ENCODE measurements around the gene TECTB.

Gene TECTB

DNA sequence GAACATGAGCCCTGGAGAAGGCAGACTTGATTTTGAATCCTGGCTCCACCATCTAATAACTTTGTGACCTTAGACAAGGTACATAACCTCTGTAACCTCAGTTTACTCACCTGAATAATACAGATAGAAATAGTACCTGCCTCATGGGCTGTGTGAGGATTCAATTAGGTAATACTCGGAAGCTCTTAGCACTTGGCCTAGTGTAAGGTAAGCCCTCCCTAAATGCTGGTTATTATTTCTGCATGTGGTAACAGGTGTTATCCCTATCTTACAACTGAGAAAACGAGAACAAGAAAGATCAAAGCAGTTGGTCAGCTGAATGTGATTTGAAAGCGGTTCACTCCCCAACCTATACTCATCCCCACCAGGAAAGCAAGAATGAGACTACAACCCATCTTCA, 62.0 kb downstream of the TECTB start:
- TF ChIP-seq, protein P1, sequence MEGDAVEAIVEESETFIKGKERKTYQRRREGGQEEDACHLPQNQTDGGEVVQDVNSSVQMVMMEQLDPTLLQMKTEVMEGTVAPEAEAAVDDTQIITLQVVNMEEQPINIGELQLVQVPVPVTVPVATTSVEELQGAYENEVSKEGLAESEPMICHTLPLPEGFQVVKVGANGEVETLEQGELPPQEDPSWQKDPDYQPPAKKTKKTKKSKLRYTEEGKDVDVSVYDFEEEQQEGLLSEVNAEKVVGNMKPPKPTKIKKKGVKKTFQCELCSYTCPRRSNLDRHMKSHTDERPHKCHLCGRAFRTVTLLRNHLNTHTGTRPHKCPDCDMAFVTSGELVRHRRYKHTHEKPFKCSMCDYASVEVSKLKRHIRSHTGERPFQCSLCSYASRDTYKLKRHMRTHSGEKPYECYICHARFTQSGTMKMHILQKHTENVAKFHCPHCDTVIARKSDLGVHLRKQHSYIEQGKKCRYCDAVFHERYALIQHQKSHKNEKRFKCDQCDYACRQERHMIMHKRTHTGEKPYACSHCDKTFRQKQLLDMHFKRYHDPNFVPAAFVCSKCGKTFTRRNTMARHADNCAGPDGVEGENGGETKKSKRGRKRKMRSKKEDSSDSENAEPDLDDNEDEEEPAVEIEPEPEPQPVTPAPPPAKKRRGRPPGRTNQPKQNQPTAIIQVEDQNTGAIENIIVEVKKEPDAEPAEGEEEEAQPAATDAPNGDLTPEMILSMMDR (IDR thresholded peaks at IDR 0.05; ENCODE audit: low read depth, low read length): no peak

DNA sequence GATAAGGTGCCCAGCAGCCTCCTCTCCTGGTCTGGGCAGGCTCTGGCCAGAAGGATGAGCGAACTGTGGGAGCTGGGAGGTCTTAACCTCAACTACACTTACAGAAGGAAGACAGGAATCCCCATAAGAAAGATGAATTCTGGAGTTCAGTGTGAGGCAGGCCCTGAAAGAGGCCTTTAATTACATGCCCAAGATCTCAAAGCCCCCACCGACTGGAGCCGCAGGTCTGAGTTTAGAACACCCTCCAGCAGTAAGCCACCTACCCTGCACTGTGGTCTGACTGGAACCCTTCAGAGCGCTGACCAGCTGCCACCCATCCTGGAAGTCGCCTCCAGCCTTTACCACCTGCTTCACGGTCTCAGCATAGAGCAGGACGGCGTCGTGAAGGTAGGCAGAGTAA, 62.5 kb downstream of the TECTB start:
- in situ Hi-C loops (cut with HindIII; ENCODE audit: low sequenced_read_pairs): no loop called here
- H3K4me3 ChIP-seq (ENCODE audit: low read depth, low read length): no peak overlapping the region
- TF ChIP-seq, protein P1 (IDR thresholded peaks at IDR 0.05; ENCODE audit: low read depth, low read length): no peak
- DNase-seq (ENCODE audit: low read depth, low spot score): no peak

More for the DNA sequence above, 62.0 kb downstream of the TECTB start:
- in situ Hi-C loops (cut with HindIII; ENCODE audit: low sequenced_read_pairs): no loop called here
- DNase-seq (ENCODE audit: low read depth, low spot score): no peak
- H3K4me3 ChIP-seq (ENCODE audit: low read depth, low read length): no peak overlapping the region

DNA sequence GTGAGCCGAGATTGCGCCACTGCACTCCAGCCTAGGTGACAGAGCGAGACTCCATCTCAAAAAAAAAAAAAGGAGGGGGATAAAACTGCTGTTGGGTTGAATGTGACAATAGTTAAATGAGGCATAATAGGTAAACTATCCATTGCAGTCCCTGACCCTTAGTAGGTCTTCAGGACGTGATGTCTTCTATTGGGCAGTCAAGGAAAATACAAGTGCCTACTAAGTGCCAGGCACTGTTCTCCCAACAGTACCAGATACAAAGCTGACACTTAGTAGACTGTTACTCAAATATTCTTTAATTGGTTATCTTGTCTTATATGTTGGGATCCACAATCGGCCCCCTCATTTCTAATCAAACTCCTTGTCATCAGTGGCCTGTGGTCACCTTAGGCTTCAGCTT, 63.6 kb downstream of the TECTB start:
- no peak overlapping the region for H3K4me3 ChIP-seq (ENCODE audit: low read depth, low read length)
- in situ Hi-C loops (cut with HindIII; ENCODE audit: low sequenced_read_pairs): no loop called here
- DNase-seq (ENCODE audit: low read depth, low spot score): no peak
- TF ChIP-seq, protein P1 (IDR thresholded peaks at IDR 0.05; ENCODE audit: low read depth, low read length): no peak

DNA sequence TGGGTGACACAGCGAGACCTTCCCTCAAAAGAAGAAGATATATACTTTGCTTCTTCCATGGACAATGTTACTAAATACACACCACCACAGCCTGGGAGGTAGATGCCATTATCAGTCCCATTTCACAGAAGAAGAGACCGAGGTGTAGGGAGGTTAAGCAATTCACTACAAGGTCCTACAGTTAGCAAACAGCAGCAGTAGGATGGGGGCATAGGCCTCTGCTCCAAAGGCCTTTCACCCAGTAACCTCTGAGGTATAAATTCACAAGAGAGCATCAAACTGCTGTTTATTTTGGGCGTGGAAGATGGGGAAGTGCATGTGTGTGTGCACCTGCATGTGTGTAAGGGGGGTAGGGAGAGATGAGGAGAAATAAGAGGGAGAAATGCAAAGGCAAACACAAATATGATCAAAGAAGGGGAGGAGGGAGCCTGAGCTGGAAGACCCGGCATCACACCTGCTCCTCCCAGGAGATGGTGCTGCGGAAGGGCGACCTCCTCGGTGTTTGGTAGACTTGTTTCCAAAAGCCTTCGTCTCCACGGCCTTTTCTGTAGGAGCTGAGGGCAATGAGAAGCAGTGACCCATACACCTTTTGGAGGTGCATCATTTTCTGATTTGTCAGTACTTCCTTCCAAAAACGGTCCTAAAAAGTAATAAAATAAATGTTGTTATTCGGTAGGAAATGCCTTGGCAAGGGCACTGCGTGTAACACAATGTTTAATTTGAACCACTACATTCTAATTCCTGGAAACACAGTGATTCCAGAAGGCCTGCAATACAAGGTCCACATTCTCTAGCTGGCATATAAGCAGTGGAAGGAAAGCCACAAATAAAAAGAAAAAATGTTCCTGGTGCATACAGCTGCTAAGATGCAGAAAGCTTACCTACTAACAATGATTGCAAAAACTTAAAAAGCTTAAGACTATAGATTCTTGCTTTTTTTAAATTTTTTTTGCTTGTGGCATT, 64.8 kb downstream of the TECTB start:
- in situ Hi-C loops (cut with HindIII; ENCODE audit: low sequenced_read_pairs): no loop called here
- TF ChIP-seq, protein P1 (IDR thresholded peaks at IDR 0.05; ENCODE audit: low read depth, low read length): no peak

DNA sequence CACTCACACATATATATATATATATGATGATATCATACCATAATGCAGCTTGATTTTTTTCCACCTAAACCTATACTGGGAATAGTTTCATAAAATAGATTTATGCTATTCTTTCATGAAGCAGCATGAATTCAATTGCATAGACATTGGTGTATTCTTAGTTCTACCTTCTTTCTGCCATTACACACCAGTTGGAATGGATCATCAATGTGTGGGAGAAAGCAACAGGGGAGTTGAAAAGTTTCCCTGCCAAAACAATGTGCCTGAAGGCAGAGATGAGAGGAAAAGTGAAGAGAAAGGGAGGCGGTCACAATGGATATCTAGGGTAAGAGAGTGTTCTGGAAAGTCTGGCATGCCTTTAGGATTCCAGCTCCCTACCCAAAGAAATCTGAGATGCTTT, 65.6 kb downstream of the TECTB start:
- in situ Hi-C loops (cut with HindIII; ENCODE audit: low sequenced_read_pairs): no loop called here
- TF ChIP-seq, protein P1 (IDR thresholded peaks at IDR 0.05; ENCODE audit: low read depth, low read length): no peak
- no peak overlapping the region for H3K4me3 ChIP-seq (ENCODE audit: low read depth, low read length)
- no peak for DNase-seq (ENCODE audit: low read depth, low spot score)

More for the DNA sequence above, 64.8 kb downstream of the TECTB start:
- DNase-seq (ENCODE audit: low read depth, low spot score): no peak
- no peak overlapping the region for H3K4me3 ChIP-seq (ENCODE audit: low read depth, low read length)

DNA sequence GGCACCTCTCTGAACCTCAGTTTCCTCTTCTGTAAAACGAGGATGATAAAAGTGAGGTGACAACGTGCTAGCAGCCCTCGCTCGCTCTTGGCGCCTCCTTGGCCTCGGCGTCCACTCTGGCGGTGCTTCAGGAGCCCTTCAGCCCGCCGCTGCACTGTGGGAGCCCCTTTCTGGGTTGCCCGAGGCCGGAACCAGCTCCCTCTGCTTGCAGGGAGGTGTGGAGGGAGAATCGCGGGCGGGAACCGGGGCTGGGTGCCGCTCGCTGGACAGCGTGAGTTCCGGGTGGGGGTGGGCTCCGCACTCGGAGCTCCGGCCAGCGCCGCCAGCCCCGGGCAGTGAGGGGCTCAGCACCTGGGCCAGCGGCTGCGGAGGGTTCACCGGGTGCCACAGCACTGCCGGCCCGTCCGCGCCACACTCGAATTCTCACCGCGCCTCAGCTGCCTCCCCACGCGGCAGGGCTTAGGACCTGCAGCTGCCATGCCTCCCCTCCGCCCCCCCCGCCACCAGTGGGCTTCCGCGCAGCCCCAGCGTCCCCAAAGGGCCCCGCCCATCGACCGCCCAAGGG, 66.4 kb downstream of the TECTB start:
- in situ Hi-C loops (cut with HindIII; ENCODE audit: low sequenced_read_pairs): no loop called here
- no peak for DNase-seq (ENCODE audit: low read depth, low spot score)
- H3K4me3 ChIP-seq (ENCODE audit: low read depth, low read length): no peak overlapping the region
- TF ChIP-seq, protein P1 (IDR thresholded peaks at IDR 0.05; ENCODE audit: low read depth, low read length): no peak

Measured in astrocyte of the spinal cord (primary cell).